HG03139 (cell line): ENCODE data around the gene TMUB1.

Experiments used
- ATAC-seq: cut with Tn5 transposase; IDR thresholded peaks from one replicate; pipeline ENCODE4 v1.9.1; 2021; ENCODE audit not compliant: unreplicated experiment

The TMUB1 gene

DNA sequence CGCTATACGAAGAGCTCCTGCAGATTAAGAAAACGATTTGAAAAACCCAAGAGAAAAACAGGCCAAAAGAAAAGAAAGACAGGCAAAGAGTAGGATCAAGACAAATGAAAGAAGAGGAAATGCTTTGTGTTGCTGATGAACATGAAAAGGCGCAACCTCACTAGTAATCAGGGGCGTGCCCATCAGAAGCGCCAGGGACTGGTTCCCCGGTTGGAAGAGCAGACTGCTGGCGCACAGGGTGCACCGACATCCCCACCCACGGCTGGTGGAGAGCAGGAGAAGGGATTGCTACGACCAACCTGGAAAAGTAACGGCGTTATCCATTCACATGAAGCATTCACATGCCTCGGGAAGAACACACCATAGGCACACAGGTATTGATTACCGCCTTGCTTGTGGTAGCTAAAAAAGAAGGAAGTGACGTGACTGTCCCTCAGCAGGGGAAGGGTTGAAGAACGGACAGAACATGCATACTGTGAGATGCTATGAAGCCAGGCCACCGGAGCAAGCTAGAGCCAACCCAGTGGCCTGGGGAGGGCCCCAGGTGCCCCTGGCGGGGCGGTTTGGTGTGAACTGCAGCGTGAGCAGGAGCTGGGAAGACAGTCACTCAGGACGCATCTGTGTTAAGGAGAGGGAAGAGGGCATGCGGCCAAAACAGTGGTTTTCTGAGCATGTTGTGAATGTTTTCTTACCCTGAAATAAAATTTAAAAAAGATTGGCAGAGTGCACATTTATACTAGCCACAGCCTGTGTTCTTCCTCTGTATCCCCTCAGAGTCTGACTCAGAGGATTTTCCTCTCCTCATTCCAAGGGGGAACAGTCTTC is 21.3 kb upstream of the TMUB1 start:
- no peak for ATAC-seq

GRCh38 chr7:151103973-151104372 is 20.7 kb upstream of the TMUB1 start:
- no peak for ATAC-seq

DNA sequence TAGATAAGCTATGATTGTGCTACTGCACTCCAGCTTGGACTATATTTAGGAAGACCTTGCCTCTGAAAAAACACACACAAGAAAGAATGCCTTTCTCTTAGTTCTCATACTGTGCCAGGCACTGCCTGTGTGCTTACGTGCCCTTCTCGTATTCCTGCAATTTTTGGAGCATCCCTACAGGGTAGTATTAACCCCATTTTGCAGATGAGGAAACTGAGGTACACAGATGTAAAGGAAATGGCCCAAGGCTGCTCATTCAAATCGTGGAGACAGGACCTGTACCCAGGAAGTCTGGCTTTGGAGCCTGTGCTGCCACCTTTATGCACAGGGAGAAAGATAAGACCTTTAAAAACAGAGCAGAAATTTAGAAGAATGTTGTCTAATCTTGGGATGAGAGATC is 19.7 kb upstream of the TMUB1 start:
- ATAC-seq: no peak

GRCh38 chr7:151101621-151102396 is 18.5 kb upstream of the TMUB1 start:
- no peak for ATAC-seq

GRCh38 chr7:151100921-151101320 is 17.6 kb upstream of the TMUB1 start:
- ATAC-seq: no peak

GRCh38 chr7:151099486-151100211 is 16.4 kb upstream of the TMUB1 start:
- ATAC-seq: no peak

DNA sequence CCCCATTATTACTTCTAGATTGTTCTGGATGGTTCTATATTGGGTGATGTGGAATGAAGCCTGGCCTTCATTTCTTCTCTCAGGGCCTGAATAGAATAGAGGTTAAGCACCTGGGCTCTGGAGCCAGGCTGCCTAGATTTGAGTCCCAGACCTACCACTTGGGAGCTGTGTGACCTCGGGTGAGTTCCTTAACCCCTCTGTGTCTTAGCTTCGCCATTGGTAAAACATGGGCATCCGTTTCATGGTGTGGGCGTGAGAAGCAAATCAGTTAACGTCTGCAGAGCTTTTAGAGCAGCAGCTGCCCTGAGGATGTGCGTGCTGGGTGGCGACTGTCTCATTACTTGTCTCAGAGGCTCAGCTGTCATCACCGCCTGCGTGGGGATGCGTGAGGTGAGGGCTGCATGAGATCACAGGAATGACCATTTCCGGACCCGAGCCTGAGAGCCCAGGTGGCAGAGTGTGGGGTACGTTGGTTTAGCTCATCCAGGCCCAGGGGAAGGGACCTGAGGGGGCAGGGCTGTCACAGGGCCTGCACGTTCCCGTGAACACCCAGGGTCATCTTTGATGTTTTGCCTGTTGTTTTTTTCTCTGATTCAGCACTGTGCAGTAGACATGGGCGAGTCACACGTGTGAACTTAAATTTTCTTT is 12.7 kb upstream of the TMUB1 start:
- no peak for ATAC-seq

GRCh38 chr7:151095123-151095797 is 12.0 kb upstream of the TMUB1 start:
- ATAC-seq: no peak

GRCh38 chr7:151094675-151095074 is 11.4 kb upstream of the TMUB1 start:
- no peak for ATAC-seq

DNA sequence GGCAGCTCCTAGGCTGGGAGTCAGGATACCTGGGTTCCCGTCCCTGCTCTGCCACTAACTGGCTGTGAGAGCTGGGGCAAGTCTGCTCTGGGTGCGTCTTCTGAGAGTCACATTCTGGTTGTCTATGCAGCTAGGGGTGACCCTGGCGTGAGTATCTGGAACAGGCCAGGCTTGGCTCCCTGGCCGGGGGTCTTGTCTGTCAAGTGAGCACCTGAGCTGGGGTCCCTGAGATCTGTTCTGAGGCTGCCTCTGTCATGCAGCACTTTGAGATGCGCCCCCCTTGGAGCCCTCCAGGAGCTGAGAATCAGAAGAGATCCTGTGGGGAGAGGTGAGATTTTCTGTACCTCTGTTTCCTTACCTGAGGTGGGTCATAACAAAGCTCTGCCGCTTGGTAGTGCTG is 10.5 kb upstream of the TMUB1 start:
- no peak for ATAC-seq

DNA sequence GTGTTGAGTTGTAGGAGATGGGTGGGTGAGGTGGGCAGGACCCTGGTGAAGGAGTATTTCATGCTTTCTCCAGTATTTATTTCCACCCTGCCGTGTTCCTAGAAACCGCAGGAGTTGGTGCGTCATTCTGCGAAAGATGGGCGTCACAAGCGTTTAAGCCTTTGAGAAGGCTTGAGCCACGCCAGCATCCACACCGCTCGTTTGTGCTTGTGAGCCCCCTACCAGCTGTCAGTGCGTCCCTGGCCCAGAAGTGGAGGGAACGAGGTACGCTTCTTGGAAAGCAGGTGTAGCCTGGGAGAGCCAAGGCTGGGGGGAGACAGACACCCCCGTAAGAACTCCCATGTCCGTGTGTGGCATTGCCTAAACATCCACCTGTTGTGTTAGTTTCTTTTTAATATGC is 8.7 kb upstream of the TMUB1 start:
- no peak for ATAC-seq

DNA sequence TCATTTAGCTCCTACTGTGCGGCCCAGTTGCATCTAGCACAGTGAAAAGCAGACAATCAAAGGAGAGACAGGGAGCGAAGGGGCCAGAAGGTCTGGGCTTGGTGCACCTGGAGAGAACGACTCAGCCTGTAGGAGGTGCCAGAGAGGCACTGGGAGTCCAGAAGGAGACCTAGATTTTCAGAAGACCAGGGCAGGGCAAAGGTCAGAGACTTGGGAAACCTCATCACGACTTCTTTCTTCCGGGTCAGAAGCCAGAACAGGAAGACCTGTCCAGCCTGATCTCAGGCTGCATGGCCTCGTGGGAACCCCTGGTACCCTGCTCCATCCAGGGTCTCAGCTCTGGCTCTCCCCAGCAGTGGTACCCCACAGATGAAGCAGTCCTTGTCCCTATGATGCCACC is 8.1 kb upstream of the TMUB1 start:
- ATAC-seq: no peak

DNA sequence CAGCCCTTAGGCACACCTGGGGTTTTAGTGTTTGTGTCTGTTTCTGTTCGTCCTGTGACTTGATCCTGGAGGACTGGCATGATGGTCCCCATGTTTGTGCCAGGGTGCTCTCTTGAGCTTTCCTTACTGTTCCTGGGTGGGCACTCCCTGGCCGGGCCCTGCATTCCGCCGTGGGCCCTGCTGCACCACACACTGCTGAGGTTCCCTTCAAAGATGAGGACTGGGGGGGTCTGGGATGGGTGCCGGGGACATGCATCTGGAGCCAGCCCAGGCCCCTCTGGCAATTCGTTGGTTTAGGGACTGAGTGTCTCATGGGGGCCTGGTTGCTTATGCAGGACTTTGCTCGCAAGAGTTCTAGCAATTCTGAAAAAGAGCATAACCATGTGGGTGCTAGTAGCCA is 7.7 kb upstream of the TMUB1 start:
- no peak for ATAC-seq

- ATAC-seq: no peak
Measured at GRCh38 chr7:151089893-151090730, 6.8 kb upstream of the TMUB1 start.

GRCh38 chr7:151088856-151089699 is 5.8 kb upstream of the TMUB1 start:
- no peak for ATAC-seq

- no peak for ATAC-seq
Measured at GRCh38 chr7:151088019-151088855, 4.9 kb upstream of the TMUB1 start.

GRCh38 chr7:151087245-151088018 is 4.1 kb upstream of the TMUB1 start:
- no peak for ATAC-seq
